NT2/D1 (cell line): ENCODE measurements around the gene IL12B.

Experiments
- SUZ12 ChIP-seq: IDR thresholded peaks from 2 replicates; pipeline ENCODE4 v1.6.1; 2011; ENCODE audit not compliant: insufficient read length, insufficient read depth; ENCODE audit errors: extremely low read depth
- YY1 ChIP-seq: IDR thresholded peaks from 2 replicates; pipeline ENCODE4 v1.6.1; 2011; ENCODE audit not compliant: insufficient read length, insufficient read depth
- ZNF274 ChIP-seq: IDR thresholded peaks from 2 replicates; pipeline ENCODE4 v1.6.1; 2011; ENCODE audit warnings: mild to moderate bottlenecking, low read depth, low read length

DNA sequence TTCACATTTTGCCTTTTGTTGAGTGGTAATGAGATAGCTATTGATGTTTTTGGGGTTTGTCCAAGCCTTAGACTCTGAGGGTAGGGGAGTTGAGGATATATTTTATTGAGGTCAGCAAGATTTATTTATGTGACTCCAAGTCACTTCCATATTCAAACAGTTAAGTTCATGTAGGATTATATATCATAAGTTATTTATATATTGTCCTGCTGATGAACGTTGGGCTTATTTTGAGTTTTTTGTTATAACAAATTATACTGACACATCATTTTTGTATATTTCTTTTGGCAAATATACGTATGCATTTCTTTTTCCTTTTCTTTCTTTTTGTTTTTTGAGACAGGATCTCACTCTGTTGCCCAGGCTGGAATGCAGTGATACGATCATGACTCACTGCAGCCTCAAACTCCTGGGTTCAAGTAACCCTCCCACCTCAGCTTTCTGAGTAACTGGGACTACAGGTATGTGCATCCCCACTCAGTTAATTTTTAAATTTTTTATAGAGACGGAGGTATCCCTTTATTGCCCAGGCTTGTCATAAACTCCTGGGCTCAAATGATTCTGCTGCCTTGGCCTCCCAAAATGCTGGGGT lies 23.5 kb upstream of the IL12B start:
- TF ChIP-seq YY1 (no peak), ZNF274 (no peak), SUZ12 (no peak)
